Endothelial cell of umbilical vein (primary cell): Measurements from ENCODE around the gene PCDH17. TPM values are rescaled to one million over a fixed set of nuclear protein-coding genes. Genes with fewer than 3 reads are reported as not detected.

Experiments
- BruUV-seq: library from RNA; stranded (reverse); fragments of 400-500 nt; replicated peaks from 2 replicates; lab custom pipeline; 2021; lab: Mats Ljungman, UMichigan
- CTCF ChIA-PET: fragments of 300-600, 350-600 bp; sonication (Branson Sonifier 250); formaldehyde crosslinking; loops from one replicate; lab custom pipeline; 2021; ENCODE audit warnings: antibody characterized with exemption, inconsistent platforms; lab: Charles Lee
- POLR2A ChIA-PET: fragments of 300-600, 350-600 bp; sonication (Branson Sonifier 250); formaldehyde crosslinking; loops from one replicate; lab custom pipeline; 2021; ENCODE audit warnings: antibody characterized with exemption, inconsistent platforms; lab: Charles Lee
- DNase-seq: peaks from one replicate; pipeline ENCODE4 v3.0.0-alpha.2; 2011; ENCODE audit warnings: low read depth, low spot score
- FAIRE-seq: peaks from 2 replicates; lab custom pipeline; 2011; peaks lifted over from hg19 to GRCh38; lab: Jason Lieb, UNC
- H2AFZ ChIP-seq: 2 replicates; pipeline ENCODE4 v1.6.0; 2012; ENCODE audit warnings: low read depth, low read length, control low read depth, inconsistent platforms
- H3K27ac ChIP-seq: 2 replicates; pipeline ENCODE4 v1.5.1; 2011; ENCODE audit warnings: low read depth, mild to moderate bottlenecking, control low read depth, low read length, moderate library complexity; ENCODE audit not compliant: insufficient read depth
- H3K27me3 ChIP-seq, 2 experiments: 2 replicates each; pipeline versions ENCODE4 v1.6.0 to v1.6.1; 2011; ENCODE audit warnings: low read length in 2 of 2, mixed read lengths in 1 of 2; ENCODE audit not compliant: control insufficient read depth in 2 of 2, insufficient read depth in 2 of 2
- H3K36me3 ChIP-seq, 2 experiments: 2 replicates in 1 of 2; 3 replicates in 1 of 2; pipeline ENCODE4 v1.5.1; 2011; ENCODE audit warnings: low read length in 2 of 2, mild to moderate bottlenecking in 1 of 2, moderate library complexity in 1 of 2; ENCODE audit not compliant: control insufficient read depth in 2 of 2, insufficient read depth in 2 of 2; ENCODE audit errors: extremely low read depth in 1 of 2
- H3K4me1 ChIP-seq: 3 replicates; pipeline ENCODE4 v1.5.1; 2011; ENCODE audit warnings: mild to moderate bottlenecking, low read length; ENCODE audit not compliant: control insufficient read depth, insufficient read depth; ENCODE audit errors: extremely low read depth
- H3K4me2 ChIP-seq: 2 replicates; pipeline ENCODE4 v1.6.1; 2011; ENCODE audit warnings: low read length, control low read depth, mixed read lengths; ENCODE audit not compliant: insufficient read depth
- H3K4me3 ChIP-seq, 3 experiments: fragments of 200-600 bp in 1 of 3; sonication (generic), shearing (Covaris generic) in 1 of 3; replicated peaks in 1 of 3; 2 replicates each; pipeline ENCODE4 v1.5.1; 2011 to 2016; ENCODE audit warnings: control low read depth in 3 of 3, low read length in 3 of 3, mild to moderate bottlenecking in 2 of 3, inconsistent platforms in 1 of 3, low read depth in 1 of 3, moderate library complexity in 1 of 3; ENCODE audit not compliant: insufficient read depth in 1 of 3
- H3K79me2 ChIP-seq: 2 replicates; pipeline ENCODE4 v1.6.0; 2012; ENCODE audit warnings: low read length, inconsistent platforms; ENCODE audit not compliant: control insufficient read depth, insufficient read depth
- H3K9ac ChIP-seq: replicated peaks from 2 replicates; pipeline ENCODE3; 2011; ENCODE audit warnings: low read length, control low read depth; ENCODE audit not compliant: insufficient read depth; ENCODE audit errors: extremely low read depth
- H3K9me1 ChIP-seq: replicated peaks from 3 replicates; pipeline ENCODE4 v1.6.0; 2011; ENCODE audit warnings: mild to moderate bottlenecking, low read length; ENCODE audit not compliant: control insufficient read depth, insufficient read depth; ENCODE audit errors: extremely low read depth
- H3K9me3 ChIP-seq: replicated peaks from 2 replicates; pipeline ENCODE4 v1.5.1; 2012; ENCODE audit warnings: low read length, inconsistent platforms; ENCODE audit not compliant: control insufficient read depth, insufficient read depth
- H4K20me1 ChIP-seq: replicated peaks from 2 replicates; pipeline ENCODE3; 2011; ENCODE audit warnings: mild to moderate bottlenecking, low read length; ENCODE audit not compliant: control insufficient read depth, insufficient read depth; ENCODE audit errors: extremely low read depth
- EZH2 ChIP-seq: IDR thresholded peaks from 2 replicates; pipeline ENCODE4 v1.6.1; 2012; ENCODE audit warnings: borderline replicate concordance, low read depth, mild to moderate bottlenecking, moderate library complexity, low read length, inconsistent platforms; ENCODE audit not compliant: severe bottlenecking
- FOS ChIP-seq: IDR thresholded peaks from 2 replicates; pipeline ENCODE4 v1.6.1; 2011; ENCODE audit warnings: mild to moderate bottlenecking, low read length, moderate library complexity, borderline replicate concordance; ENCODE audit not compliant: insufficient read depth
- GATA2 ChIP-seq: IDR thresholded peaks from 2 replicates; pipeline ENCODE4 v1.7.0; 2011; ENCODE audit warnings: low read depth, mild to moderate bottlenecking, moderate library complexity, mixed read lengths, low read length; ENCODE audit not compliant: insufficient read length, insufficient read depth
- JUN ChIP-seq: IDR thresholded peaks from 2 replicates; pipeline ENCODE4 v1.6.1; 2011; ENCODE audit warnings: borderline replicate concordance, low read depth; ENCODE audit not compliant: insufficient read length, insufficient read depth
- MYC ChIP-seq: IDR thresholded peaks from one replicate; pipeline ENCODE4 v1.6.1; 2011; ENCODE audit warnings: mild to moderate bottlenecking, low read depth, low read length
- POLR2A ChIP-seq: IDR thresholded peaks from 2 replicates; pipeline ENCODE4 v1.6.1; 2012; ENCODE audit warnings: low read depth, mild to moderate bottlenecking, control low read depth, low read length
- POLR2AphosphoS5 ChIP-seq: IDR thresholded peaks from 2 replicates; pipeline ENCODE4 v1.6.1; 2012; ENCODE audit warnings: low read depth, mild to moderate bottlenecking, control low read depth, low read length, moderate library complexity; ENCODE audit not compliant: insufficient read depth
- dilution Hi-C: fragments of 300-500 bp; cut with MboI; formaldehyde crosslinking; loops from one replicate; pipeline ENCODE4 v1.15.0; 2019; ENCODE audit warnings: low sequenced_read_pairs; ENCODE audit not compliant: extremely low pct_ligation_motif_present
- intact Hi-C: fragments of 100-400 bp; cut with micrococcal nuclease; formaldehyde crosslinking; loops from one replicate; pipeline ENCODE4 v1.10.0; 2022
- polyA plus RNA-seq, 4 experiments: library from polyadenylated mRNA; depleted of rRNA in 3 of 4; stranded (reverse) in 3 of 4; unstranded in 1 of 4; fragments of >200 nt; gene quantifications; 2 replicates each; pipeline versions ENCODE4 v1.2.1 to v1.2.3, GENCODE V29; 2011 to 2012; ENCODE audit warnings: missing spikeins in 1 of 4
- total RNA-seq: library from RNA; stranded (reverse); gene quantifications from 2 replicates; pipeline ENCODE4 v1.2.3, GENCODE V29; 2021
- TF ChIP-seq, protein P1 (sequence below): IDR thresholded peaks from 2 replicates; pipeline ENCODE4 v1.6.1; 2011; ENCODE audit not compliant: insufficient read depth, insufficient read length
- TF ChIP-seq, protein P2 (sequence below), 2 donors: IDR thresholded peaks; 1 replicate in 1 of 2; 2 replicates in 1 of 2; pipeline ENCODE4 v1.5.1; 2011; ENCODE audit warnings: low read length in 2 of 2, mild to moderate bottlenecking in 2 of 2, moderate library complexity in 2 of 2, control low read depth in 1 of 2, inconsistent platforms in 1 of 2, low read depth in 1 of 2; ENCODE audit not compliant: insufficient read depth in 1 of 2; ENCODE audit errors: extremely low read depth in 1 of 2

The PCDH17 gene
- total and polyA plus RNA-seq, 2 donors (not counting 3 experiments of a cell fraction or from before 2014, with no cell fraction given), result 2.1 to 4.2 TPM

DNA sequence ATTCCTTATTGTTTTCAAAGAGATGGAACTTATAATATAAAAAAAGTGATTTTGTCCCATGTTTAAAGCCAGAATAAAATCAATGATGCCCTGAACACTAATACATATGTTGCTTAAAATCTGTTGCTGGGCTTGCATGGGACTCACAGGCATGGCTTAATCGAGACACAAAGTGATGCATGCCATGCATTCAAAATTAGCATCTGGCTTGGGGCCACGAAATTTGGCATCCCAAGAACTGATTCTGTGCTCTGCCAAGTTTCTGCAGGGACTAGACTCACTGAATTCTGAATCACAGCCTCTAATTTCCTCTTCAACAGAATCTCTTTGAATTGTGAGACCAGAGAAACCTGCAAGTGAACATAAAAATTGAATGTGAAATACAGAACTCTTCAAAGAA is 109.2 kb downstream of the PCDH17 start:
- TF ChIP-seq POLR2A (no peak), EZH2 (no peak), FOS (no peak), JUN (no peak), GATA2 (no peak), MYC (no peak), POLR2AphosphoS5 (no peak)
- TF ChIP-seq, protein P1, sequence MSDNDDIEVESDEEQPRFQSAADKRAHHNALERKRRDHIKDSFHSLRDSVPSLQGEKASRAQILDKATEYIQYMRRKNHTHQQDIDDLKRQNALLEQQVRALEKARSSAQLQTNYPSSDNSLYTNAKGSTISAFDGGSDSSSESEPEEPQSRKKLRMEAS, result no peak
- TF ChIP-seq, protein P2, sequence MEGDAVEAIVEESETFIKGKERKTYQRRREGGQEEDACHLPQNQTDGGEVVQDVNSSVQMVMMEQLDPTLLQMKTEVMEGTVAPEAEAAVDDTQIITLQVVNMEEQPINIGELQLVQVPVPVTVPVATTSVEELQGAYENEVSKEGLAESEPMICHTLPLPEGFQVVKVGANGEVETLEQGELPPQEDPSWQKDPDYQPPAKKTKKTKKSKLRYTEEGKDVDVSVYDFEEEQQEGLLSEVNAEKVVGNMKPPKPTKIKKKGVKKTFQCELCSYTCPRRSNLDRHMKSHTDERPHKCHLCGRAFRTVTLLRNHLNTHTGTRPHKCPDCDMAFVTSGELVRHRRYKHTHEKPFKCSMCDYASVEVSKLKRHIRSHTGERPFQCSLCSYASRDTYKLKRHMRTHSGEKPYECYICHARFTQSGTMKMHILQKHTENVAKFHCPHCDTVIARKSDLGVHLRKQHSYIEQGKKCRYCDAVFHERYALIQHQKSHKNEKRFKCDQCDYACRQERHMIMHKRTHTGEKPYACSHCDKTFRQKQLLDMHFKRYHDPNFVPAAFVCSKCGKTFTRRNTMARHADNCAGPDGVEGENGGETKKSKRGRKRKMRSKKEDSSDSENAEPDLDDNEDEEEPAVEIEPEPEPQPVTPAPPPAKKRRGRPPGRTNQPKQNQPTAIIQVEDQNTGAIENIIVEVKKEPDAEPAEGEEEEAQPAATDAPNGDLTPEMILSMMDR (IDR thresholded peaks at IDR 0.05; ENCODE audit: extremely low read depth in 1 of 2, insufficient read depth in 1 of 2, low read depth in 1 of 2, low read length in 2 of 2), result no peak
- CTCF ChIA-PET, result no interaction called here

More for the DNA sequence above, 109.2 kb downstream of the PCDH17 start:
- no peaks in the 10 kb centered on the region for H3K27me3 ChIP-seq
- no peak overlapping the region for H2AFZ ChIP-seq
- peaks cover 3% of the 10 kb centered on the region for H3K4me1 ChIP-seq
- H3K4me2 ChIP-seq, result no peak overlapping the region
- no peaks in the 10 kb centered on the region for H3K36me3 ChIP-seq
- H3K79me2 ChIP-seq, result no peaks in the 10 kb centered on the region
- POLR2A ChIA-PET, result no interaction called here
- DNase-seq, result no peak
- intact Hi-C loops (no loop called here), dilution Hi-C loops (no loop called here)
- no peak overlapping the region for H3K9ac ChIP-seq
- no peak for FAIRE-seq
- H3K4me3 ChIP-seq, result no peak overlapping the region
- BruUV-seq, result no TSS peak
- no peaks in the 10 kb centered on the region for H3K9me3 ChIP-seq
- no peaks in the 10 kb centered on the region for H4K20me1 ChIP-seq
- no peaks in the 10 kb centered on the region for H3K9me1 ChIP-seq
- H3K27ac ChIP-seq, result no peak overlapping the region
